Sigmoid colon (tissue), 7 donors: ENCODE data around the gene MRPL44. TPM values are rescaled to one million over a fixed set of nuclear protein-coding genes. Genes with fewer than 3 reads are reported as not detected.

Experiments used
- DNase-seq: peaks from one replicate; pipeline ENCODE4 v3.0.0-alpha.2; 2019
- H3K27ac ChIP-seq, 4 donors: fragments of 200-600 bp; sonication (generic); one replicate each; pipeline ENCODE4 v1.5.1; 2016 to 2019; ENCODE audit warnings: mild to moderate bottlenecking in 1 of 4
- H3K27me3 ChIP-seq, 3 donors: fragments of 200-600 bp; sonication (generic); one replicate each; pipeline ENCODE4 v1.5.1; 2019; ENCODE audit warnings: mild to moderate bottlenecking in 1 of 3
- H3K36me3 ChIP-seq, 4 donors: fragments of 200-600 bp; sonication (generic); one replicate each; pipeline ENCODE4 v1.5.1; 2016 to 2019
- H3K4me1 ChIP-seq, 4 donors: fragments of 200-600 bp; sonication (generic); one replicate each; pipeline ENCODE4 v1.5.1; 2017 to 2019
- H3K4me3 ChIP-seq, 4 donors: fragments of 200-600 bp; sonication (generic); one replicate each; pipeline ENCODE4 v1.5.1; 2017 to 2019; ENCODE audit warnings: mild to moderate bottlenecking in 2 of 4, moderate library complexity in 1 of 4
- H3K9me3 ChIP-seq, 4 donors: fragments of 200-600 bp in 3 of 4; sonication (generic) in 3 of 4; one replicate each; pipeline versions ENCODE4 v1.5.1 to v1.6.1; 2013 to 2019
- EP300 ChIP-seq, 4 donors: sonication (generic); formaldehyde crosslinking; IDR thresholded peaks; one replicate each; pipeline ENCODE4 v1.6.1; 2017; ENCODE audit warnings: antibody characterized with exemption in 4 of 4
- POLR2A ChIP-seq, 2 donors: fragments of 450-650 bp; IDR thresholded peaks; one replicate each; pipeline ENCODE4 v1.6.1; 2016; ENCODE audit warnings: antibody characterized with exemption in 2 of 2, mild to moderate bottlenecking in 2 of 2, moderate library complexity in 2 of 2
- POLR2AphosphoS5 ChIP-seq, 4 donors: sonication (generic); formaldehyde crosslinking; IDR thresholded peaks; one replicate each; pipeline ENCODE4 v1.6.1; 2017; ENCODE audit warnings: antibody characterized with exemption in 4 of 4
- WGBS, 2 donors: extraction: QIAGEN DNeasy Blood & Tissue Kit; methylation state at CpG; one replicate each; pipeline ENCODE4 v1.1.7; 2013; 5-methylcytosine and 5-hydroxymethylcytosine counted together
- intact Hi-C: fragments of 100-400 bp; cut with DNase I; formaldehyde crosslinking; loops from one replicate; pipeline ENCODE4 v1.15.1; 2023
- polyA plus RNA-seq, 3 donors: library from polyadenylated mRNA; stranded (reverse); fragments of 200-250 nt; gene quantifications; one replicate each; pipeline ENCODE4 v1.2.3, GENCODE V29; 2013
- total RNA-seq, 4 donors: library from RNA; depleted of rRNA; stranded (reverse); fragments of >200 nt; gene quantifications; one replicate each; pipeline ENCODE4 v1.1.0, GENCODE V29; 2016
- TF ChIP-seq, protein P1 (sequence below), 4 experiments: fragments of 450-650 bp in 3 of 4; fragments of 200-600 bp in 1 of 4; IDR thresholded peaks; one replicate each; pipeline ENCODE4 v1.5.1; 2016 to 2019; ENCODE audit warnings: antibody characterized with exemption in 4 of 4, mild to moderate bottlenecking in 3 of 4, moderate library complexity in 2 of 4
- donor health status: healthy with polysubstance abuse.
- donor health status: Bipolar disorder and iron deficiency.
- donor health status: healthy.

Gene MRPL44
- total and polyA plus RNA-seq, 7 donors: 14.9 to 51.3 (median 22.8) TPM

DNA sequence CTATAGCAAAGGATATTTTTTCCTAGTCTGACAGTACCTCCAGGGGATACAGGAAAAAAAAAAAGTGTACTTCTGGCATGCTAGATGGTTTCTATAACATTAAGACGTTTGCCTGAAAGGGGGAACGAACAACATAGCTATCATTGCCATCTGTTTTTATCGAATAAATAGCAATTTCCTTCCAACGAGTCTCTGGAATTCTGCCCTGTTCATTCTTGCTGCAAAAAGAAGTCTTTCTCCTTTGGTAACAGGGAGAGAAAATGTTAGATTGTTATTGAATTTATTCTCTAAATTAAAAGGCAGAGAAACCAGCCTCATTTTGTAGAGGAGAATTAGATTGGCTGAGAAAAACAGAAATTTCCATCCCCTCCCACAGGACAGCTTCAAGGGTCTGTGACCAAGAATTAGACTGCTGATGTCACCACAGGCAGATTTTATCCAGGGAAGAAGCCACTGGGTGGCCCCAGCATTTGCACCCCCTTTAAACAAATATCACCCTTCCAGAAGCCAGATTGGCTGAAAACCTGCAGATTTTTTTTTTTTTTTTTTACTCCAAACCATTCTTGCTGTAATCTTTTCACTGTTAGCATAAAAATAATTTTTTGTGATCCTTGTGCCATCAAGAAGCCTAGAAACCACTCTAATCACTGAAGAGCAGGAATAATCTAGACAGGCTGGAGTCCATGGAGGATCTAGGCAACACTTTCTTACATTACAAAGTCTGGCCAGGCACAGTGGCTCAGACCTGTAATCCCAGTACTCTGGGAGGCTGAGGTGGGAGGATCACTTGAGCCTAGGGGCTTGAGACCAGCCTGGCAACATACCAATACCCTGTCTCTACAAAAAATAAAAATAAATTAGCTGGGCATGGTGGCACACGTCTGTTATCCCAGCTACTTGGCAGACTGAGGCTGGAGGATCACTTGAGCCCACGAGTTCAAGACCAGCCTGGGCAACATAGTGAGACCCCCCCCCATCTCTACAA is 24.2 kb upstream of the MRPL44 start:
- peaks cover 0 to 45% (median 39%) of the 10 kb centered on the region in 4 donors for H3K4me1 ChIP-seq
- 73 to 84% methylated on average over 6 of the region's 6 CpGs for WGBS, 2 donors
- H3K27ac ChIP-seq: no peak overlapping the region
- no peaks in the 10 kb centered on the region for H3K27me3 ChIP-seq
- TF ChIP-seq POLR2A (IDR thresholded peaks at IDR 0.05) (no peak), POLR2AphosphoS5 (IDR thresholded peaks at IDR 0.05) (no peak), EP300 (IDR thresholded peaks at IDR 0.05) (no peak)
- TF ChIP-seq, protein P1, sequence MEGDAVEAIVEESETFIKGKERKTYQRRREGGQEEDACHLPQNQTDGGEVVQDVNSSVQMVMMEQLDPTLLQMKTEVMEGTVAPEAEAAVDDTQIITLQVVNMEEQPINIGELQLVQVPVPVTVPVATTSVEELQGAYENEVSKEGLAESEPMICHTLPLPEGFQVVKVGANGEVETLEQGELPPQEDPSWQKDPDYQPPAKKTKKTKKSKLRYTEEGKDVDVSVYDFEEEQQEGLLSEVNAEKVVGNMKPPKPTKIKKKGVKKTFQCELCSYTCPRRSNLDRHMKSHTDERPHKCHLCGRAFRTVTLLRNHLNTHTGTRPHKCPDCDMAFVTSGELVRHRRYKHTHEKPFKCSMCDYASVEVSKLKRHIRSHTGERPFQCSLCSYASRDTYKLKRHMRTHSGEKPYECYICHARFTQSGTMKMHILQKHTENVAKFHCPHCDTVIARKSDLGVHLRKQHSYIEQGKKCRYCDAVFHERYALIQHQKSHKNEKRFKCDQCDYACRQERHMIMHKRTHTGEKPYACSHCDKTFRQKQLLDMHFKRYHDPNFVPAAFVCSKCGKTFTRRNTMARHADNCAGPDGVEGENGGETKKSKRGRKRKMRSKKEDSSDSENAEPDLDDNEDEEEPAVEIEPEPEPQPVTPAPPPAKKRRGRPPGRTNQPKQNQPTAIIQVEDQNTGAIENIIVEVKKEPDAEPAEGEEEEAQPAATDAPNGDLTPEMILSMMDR (IDR thresholded peaks at IDR 0.05): no peak
- H3K36me3 ChIP-seq: no peaks in the 10 kb centered on the region
- no peak for DNase-seq
- no peak overlapping the region for H3K4me3 ChIP-seq
- intact Hi-C loops: no loop called here
- H3K9me3 ChIP-seq: no peaks in the 10 kb centered on the region

- no peak for DNase-seq
- H3K27me3 ChIP-seq: no peaks in the 10 kb centered on the region
- TF ChIP-seq POLR2A (IDR thresholded peaks at IDR 0.05) (no peak), POLR2AphosphoS5 (IDR thresholded peaks at IDR 0.05) (no peak), EP300 (IDR thresholded peaks at IDR 0.05) (no peak)
- TF ChIP-seq, protein P1 (IDR thresholded peaks at IDR 0.05): no peak
- no peaks in the 10 kb centered on the region for H3K9me3 ChIP-seq
- WGBS, 2 donors: 78 to 85% methylated on average over 6 of the region's 6 CpGs
- H3K36me3 ChIP-seq: no peaks in the 10 kb centered on the region
- intact Hi-C loops: no loop called here
- no peak overlapping the region for H3K27ac ChIP-seq
- peaks cover 0 to 49% (median 48%) of the 10 kb centered on the region in 4 donors for H3K4me1 ChIP-seq
- H3K4me3 ChIP-seq: no peak overlapping the region
Observed at GRCh38 chr2:223934870-223935269, 22.4 kb upstream of the MRPL44 start.

GRCh38 chr2:223935459-223936125 is 21.7 kb upstream of the MRPL44 start:
- Histone ChIP-seq H3K4me3 (no peak overlapping the region), H3K27me3 (no peaks in the 10 kb centered on the region), H3K9me3 (no peaks in the 10 kb centered on the region), H3K27ac (no peak overlapping the region), H3K4me1 (peaks cover 0 to 48% (median 45%) of the 10 kb centered on the region in 4 donors), H3K36me3 (no peaks in the 10 kb centered on the region)
- intact Hi-C loops: no loop called here
- no peak for DNase-seq
- TF ChIP-seq, protein P1 (IDR thresholded peaks at IDR 0.05): no peak
- TF ChIP-seq POLR2AphosphoS5 (IDR thresholded peaks at IDR 0.05) (no peak), EP300 (IDR thresholded peaks at IDR 0.05) (no peak), POLR2A (IDR thresholded peaks at IDR 0.05) (no peak)

DNA sequence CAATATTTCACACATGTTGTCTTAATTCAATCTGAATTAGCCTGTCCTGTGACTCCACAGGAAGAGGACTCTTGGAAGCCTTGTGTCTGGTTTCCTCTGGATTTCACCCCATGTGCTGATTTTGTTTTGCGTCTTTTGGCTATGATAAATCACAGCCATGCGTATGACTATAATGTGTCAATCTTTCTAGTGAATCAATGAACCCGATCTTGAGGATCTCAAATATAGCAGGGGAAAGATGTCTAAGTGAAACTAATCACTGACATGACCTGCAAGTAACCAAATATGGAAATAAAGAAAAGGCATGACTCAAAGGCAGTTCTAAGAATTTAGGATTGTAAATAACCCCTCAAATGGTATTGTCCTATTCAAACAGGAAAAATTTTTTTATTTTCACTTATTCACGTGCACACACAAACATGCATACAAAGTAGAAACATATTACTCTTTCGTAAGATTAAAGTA is 20.4 kb upstream of the MRPL44 start:
- Histone ChIP-seq H3K36me3 (no peaks in the 10 kb centered on the region), H3K9me3 (no peaks in the 10 kb centered on the region), H3K4me1 (peaks cover 0 to 51% (median 46%) of the 10 kb centered on the region in 4 donors), H3K27me3 (no peaks in the 10 kb centered on the region), H3K27ac (no peak overlapping the region), H3K4me3 (no peak overlapping the region)
- TF ChIP-seq POLR2A (IDR thresholded peaks at IDR 0.05) (no peak), EP300 (IDR thresholded peaks at IDR 0.05) (no peak), POLR2AphosphoS5 (IDR thresholded peaks at IDR 0.05) (no peak)
- TF ChIP-seq, protein P1 (IDR thresholded peaks at IDR 0.05): no peak
- no peak for DNase-seq
- intact Hi-C loops: no loop called here
- 74 to 85% methylated on average over 5 of the region's 5 CpGs for WGBS, 2 donors
